Hippocampal formation (tissue), 2 donors: ENCODE measurements around the gene FAM83B.
"Not testable (repeated sequence)": the region's sequence is repeated elsewhere in the genome, so short reads cannot be mapped to it uniquely, and the experiment has no call there.

Experiments
- DNase-seq, 2 donors: peaks; one replicate each; lab custom pipeline; 2025; lab: John Stamatoyannopoulos, UW

Gene FAM83B

GRCh38 chr6:54861905-54862616, 15.5 kb downstream of the FAM83B start:
- no peak for DNase-seq

GRCh38 chr6:54864272-54864671, 17.7 kb downstream of the FAM83B start:
- no peak for DNase-seq

DNA sequence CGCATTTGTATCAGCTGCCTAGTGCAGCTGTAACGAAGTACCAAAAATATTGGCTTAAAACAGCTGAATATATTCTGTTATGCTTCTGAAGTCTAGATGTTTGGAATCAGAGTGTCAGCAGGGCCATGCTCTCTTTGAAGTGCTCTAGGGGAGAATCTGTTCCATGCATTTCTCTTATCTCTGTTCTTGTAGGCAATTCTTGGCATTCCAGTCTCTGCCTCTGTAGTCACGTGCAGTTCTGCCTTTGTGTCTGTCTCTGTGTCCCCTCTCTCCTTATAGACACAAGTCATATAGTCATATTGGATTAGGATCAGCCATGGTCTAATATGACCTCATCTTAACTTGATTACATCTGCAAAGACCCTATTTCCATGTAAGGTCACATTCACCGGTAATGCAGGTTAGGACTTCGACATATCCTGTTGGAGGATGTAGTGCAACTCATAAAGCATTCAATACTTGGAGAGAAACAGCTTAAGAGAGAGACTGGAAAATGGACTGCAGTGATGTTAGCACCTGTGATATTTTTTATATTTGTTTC, 18.6 kb downstream of the FAM83B start:
- DNase-seq: no peak

DNA sequence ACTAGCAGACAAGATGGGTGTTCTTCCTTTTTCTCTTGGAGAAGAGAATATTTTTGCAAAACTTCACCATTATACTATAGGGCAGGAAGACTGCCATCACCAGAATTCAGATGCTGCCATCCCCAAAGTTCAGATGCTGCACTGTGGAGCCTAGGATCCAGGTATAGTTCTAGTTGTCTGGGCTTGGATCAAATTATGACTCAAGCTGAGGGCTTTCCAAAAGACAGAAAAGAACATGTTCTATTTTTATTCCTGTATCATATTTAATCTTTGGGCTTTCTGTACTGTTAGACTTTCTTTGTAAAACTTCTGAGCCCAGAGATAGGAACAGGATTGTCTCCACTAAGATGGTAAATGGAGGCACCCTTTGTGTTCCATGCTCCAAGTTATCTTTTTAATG, 22.0 kb downstream of the FAM83B start:
- DNase-seq: no peak

DNA sequence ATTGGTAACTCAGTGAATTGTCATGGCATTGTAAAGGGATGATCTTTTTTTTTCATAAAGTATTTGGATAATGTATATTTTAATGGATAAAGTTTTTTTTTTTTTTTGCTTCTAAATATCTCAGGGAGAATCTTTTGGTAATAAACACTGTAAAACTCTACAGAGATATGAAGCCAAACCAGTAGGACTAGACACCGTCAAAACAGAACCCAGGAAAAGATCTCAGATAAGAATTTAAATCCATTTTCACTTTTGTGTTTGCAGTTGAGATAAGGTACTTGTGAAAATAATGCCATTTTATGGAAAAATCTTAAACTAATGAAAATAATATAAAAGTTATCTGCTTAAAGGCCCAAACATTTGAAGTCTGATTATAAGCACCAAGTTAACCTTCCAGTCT, 27.0 kb downstream of the FAM83B start:
- DNase-seq: no peak

DNA sequence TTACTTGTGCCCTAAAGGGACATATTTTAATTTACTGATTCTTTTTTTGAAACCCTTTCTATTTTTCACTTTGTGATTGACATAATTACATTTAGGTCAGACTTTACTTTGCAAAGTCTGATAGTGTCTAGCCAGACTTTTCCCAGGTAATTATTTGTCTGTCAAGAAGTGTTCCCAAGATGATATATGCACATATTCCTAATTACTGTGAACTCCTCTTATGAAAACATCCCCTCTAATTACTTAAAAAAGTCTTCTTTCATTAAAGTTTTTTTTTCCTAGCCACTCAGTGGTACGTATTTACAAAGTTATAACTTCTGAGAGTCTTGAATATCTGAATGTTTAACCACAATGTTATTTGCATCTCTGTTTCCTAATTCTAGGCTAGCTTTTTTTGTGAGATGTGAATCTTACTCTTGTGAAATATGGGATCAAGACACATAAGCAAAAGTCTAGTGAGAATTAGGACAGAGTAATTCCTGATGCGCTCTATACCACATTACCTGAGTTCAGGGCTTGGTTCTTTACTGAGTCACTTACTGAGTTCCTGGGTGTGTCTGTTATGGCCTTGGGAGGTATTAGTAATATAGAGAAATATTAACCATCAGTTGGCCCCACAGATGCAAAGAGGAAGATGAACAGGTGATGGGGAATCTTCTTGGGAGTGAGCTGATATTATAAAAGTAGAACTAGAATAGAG, 27.9 kb downstream of the FAM83B start:
- no peak for DNase-seq

- DNase-seq: no peak
These were observed 29.0 kb downstream of the FAM83B start for GRCh38 chr6:54875539-54875938.

DNA sequence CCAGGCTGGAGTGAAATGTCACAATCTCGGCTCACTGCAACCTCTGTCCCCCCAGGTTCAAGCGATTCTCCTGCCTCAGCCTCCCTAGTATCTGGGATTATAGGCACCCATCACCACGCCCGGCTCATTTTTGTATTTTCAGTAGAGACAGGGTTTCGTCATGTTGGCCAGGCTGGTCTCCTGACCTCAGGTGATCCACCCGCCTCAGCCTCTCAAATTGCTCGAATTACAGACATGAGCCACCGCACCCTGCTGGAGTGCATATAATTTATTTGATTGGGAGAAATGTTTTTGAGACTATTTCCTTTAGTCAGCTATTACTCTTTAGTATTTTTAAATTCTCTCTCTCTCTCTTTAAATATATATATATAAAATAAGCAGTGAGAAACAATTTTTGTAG, 29.8 kb downstream of the FAM83B start:
- no peak for DNase-seq

DNA sequence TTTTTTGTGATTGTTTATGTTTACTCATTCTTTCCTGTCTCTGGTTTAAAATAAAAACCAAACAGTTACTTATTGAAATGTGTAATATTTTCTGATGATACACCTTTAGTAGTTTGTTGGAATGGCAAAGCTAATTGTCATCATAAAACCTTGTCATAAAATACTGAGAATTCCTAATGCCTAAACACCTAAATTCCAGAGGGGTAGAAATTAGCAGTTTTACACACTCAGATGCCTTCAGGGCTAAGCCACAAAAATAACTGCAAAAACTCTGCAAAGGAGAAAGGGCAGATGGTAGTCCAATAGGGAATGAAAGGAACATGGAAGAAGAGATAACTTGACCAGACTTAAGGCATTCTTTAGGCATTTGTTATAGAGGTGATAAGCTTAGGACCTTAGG, 30.3 kb downstream of the FAM83B start:
- DNase-seq: no peak

- DNase-seq: no peak
These were observed 31.2 kb downstream of the FAM83B start for GRCh38 chr6:54877713-54878317.

DNA sequence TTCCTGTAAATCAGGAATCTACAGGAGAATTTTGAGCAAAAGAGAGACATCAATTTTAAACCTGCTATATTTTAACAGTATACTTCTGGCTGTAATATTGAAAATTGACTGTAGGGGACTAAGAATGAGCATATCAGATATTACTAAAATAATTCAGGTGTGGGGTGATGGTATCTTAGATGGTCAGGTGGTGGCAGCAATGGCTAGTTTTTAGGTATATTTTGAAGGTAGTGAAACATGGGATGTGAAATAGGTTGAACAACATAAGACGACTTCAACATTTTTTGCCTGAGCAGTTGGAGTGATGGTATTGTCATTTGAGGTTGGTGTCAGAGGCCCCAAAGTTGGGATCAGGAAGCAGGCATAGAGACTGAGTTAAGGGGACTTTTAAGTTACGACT, 32.1 kb downstream of the FAM83B start:
- no peak for DNase-seq

DNA sequence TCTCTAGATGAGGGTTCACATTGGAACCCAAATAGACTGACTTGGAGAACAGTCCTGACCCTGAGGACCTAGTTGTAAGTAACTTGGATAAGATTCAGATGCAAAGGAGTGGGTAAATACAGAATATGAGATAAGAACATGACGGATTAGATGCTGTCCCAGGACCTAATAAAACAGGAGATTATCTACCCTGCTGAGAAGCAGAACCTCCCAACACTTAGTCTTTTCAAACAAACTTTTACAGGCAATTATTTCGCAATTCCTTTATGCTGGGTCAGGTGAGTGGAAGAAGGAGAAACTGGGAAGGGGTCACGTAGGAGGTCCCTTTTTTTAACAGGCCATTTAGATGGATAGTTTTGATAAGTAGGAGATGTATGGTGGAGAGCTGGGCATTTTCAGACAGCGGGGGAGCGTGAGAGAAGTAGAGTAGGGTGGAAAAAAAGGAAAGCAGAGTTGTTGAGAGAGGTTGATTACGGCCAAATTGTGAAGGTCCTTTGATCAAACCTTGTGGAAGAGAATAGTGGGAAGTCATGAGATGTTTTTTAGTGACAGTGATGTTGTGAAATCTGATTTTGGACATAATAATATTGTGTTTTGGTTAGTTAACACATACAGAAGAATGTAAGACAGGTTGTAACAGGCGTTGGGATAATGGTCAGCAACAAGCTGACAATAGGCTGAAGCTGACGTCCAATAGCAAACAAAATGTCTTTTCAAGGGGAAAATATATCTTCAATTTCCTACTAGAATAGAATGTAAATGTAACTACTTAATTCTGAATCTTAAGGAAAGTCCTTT, 32.8 kb downstream of the FAM83B start:
- DNase-seq: no peak

DNA sequence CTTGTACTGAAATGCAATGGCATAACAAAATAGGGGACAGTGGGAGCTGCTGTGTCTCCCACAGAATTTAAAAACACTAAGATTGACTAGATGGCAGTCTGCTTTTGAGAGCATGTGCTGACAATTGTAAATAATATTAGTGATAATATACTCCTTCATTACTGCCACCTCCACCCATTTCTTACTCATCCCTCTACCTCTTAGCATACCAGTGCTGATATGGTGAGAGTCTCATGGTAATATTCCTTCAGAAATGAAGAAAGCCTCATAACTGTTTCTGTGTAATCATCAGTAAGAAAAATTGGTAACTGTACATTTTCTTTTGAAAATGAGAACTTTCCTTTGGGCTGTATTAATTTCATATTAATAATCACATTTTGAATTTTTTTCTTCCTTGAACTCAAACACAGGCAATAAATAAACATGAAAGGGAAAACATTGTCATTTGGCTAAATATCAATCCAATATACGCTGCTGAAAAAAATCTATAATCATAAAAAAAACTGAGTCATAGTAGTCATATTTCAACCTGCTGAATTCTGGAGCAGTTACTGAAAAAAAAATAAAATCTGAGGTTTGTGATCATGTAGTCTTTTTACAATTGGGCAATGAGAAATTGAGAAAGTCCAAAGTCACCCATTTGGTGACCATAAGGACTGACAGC, 34.6 kb downstream of the FAM83B start:
- DNase-seq: no peak

DNA sequence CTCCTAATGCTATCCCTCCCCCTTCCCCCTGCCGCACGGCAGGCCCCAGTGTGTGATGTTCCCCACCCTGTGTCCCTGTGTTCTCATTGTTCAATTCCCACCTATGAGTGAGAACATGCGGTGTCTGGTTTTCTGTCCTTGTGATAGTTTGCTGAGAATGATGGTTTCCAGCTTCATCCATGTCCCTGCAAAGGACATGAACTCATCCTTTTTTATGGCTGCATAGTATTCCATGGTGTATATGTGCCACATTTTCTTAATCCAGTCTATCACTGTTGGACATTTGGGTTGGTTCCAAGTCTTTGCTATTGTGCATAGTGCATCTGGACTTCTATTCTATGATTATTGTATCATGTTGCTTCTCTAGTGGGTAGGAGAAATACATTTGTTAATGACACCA, 35.3 kb downstream of the FAM83B start:
- DNase-seq: not testable (repeated sequence)

DNA sequence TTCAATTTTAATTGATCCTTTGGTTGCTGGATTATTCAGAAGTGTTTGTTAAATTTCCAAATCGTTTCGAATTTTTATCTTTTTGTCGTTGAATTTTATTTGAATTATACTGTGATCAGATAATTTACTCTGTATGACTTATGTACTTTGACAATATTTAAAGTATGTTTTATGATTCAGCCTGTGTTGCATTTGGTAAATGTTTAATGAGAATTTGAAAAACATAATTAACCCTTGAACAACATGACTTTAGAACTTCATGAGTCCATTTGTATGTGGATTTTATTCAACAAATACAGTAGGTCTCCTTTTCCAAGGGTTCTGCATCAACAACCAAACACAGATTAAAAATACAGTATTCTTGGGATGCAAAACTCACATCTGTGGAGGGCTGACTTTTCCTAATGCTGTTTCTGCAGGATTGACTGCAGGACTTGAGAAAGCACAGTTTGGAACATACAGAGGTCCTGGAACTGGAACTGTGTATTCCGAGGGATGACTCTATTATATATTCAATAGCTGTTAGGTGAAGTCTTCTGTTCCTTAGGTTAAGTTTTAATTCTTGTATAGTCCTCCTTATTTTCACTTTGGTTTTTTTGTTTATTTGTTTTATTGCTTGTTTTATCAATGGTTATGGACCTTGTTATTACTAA, 40.5 kb downstream of the FAM83B start:
- no peak for DNase-seq

GRCh38 chr6:54891536-54891935, 45.0 kb downstream of the FAM83B start:
- no peak for DNase-seq

DNA sequence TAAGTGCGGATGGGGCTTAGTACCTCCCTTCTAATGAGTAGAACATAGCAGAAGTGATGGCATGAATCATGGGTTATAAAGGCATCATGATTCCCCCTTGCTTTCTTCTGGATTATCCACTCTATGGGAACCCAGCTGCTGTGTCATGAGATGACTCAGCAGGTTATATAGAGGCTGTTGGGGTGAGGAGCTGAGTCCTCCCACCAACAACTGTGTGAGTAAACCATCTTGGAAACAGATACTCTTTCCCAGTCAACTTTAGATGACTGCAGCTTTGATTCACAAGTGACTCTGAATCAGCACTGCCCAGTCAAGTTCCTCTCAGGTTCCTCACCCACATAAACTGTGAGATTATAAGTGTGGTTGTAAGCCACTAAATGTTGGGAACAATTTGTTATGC, 46.3 kb downstream of the FAM83B start:
- no peak for DNase-seq

DNA sequence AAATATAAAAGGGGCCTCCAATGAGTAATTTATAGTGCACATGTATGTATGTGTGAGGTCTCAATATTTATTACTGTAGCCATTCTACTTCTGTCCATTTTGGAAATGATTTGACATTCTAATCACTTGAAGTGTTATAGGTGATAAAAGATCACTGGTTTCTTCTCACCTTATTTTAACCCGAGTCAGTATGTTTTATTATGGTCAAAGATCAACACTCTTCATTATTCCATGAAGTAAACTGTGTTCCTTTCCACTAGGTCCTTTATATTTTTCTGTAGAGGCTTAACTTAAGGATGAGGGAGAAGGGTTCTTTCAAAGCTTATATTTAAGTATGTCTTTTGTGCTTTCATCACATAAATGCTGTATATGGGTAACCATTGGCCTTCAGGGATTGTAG, 47.2 kb downstream of the FAM83B start:
- DNase-seq: no peak

DNA sequence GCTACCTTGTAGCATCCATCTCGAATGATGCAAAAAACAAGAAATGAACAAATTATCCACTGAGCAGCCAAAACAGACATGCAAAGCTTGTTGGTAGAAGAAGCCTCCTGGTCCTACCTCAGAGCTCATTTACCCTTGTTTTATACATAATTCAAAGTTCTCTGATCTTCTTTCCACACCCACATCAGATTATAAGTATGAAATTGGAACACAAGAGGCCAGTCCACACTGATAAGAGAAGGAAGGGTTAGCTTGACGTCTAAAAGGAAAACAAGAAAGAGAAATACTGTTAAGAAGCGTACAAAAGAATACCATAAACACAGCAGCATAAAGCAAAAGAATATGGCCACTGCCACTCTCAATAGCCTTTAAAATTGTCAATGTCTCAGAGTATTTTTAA, 49.7 kb downstream of the FAM83B start:
- DNase-seq: no peak

DNA sequence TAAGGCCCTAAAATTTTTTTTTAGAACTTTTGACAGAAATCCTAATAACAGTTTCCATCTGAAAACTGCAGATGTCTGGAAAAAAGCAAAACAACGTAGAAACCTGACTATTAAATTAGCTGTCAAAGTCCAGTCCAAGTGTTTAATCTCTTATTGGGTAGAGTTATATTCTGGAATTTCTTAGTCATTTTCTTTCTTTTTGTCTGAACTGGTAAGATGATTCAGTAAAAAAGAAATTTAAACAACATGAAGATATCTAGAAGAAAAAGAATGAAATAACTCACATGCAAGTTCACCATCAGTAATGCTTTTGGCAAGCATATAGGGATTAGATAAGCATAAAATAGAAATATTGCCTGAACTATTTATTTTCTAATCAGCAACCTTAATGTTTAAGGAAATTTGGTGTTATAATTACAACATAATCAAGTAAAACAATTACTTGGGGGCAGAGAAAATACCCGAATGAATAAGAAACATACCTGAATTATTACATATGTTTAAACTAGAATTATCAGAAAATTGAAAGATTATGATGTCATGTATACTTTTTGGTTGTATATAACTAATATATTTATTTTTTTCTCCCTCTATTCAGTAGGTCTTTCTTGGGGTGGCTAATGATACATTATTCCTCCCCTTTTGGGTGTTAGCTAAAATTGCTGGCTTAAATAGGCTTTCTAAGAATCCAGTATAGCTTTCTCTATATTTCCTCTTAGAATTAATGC, 51.1 kb downstream of the FAM83B start:
- no peak for DNase-seq

DNA sequence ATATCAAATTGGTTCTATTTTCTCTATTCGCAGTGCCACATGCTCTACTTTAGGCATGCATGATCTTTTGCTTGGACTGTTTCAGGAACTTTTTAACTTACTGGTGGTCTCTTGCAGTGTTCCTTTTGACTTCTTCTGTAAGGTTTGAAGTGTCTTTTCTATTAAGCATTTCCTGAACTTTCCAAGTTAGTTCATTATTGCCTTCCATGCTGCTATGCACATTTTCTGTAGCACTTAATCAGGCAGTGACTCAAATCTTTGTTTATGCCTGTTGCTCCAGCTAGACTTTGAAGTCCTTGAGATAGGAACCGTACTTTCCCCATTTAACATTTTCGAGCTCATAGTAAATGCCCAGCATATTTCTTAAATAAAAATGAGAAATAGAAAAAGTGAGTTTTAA, 52.2 kb downstream of the FAM83B start:
- no peak for DNase-seq
